Mesothelial cell of epicardium (in vitro differentiated cells): ENCODE results near the gene MRPS34. TPM values are rescaled to one million over a fixed set of nuclear protein-coding genes. Genes with fewer than 3 reads are reported as not detected.

Source experiments
- DNase-seq, 2 experiments: peaks; one replicate each; pipeline ENCODE4 v3.0.0; 2021; ENCODE audit warnings: low spot score in 2 of 2; ENCODE audit not compliant: unreplicated experiment in 2 of 2
- H3K27ac Mint-ChIP-seq: 2 replicates; pipeline ENCODE4 v1.8.0; 2021; ENCODE audit warnings: mixed read lengths
- H3K27me3 Mint-ChIP-seq: 2 replicates; pipeline ENCODE4 v1.8.0; 2021; ENCODE audit warnings: low read depth, mixed read lengths
- H3K36me3 Mint-ChIP-seq: 2 replicates; pipeline ENCODE4 v1.8.0; 2021; ENCODE audit warnings: mixed read lengths
- H3K4me1 Mint-ChIP-seq: 2 replicates; pipeline ENCODE4 v1.8.0; 2021; ENCODE audit warnings: mixed read lengths
- H3K4me3 Mint-ChIP-seq: 2 replicates; pipeline ENCODE4 v1.8.0; 2021; ENCODE audit warnings: mild to moderate bottlenecking, moderate library complexity, mixed read lengths
- H3K9me3 Mint-ChIP-seq: 2 replicates; pipeline ENCODE4 v1.8.0; 2021; ENCODE audit warnings: mixed read lengths
- CTCF ChIP-seq: fragments of 200-600 bp; sonication (generic); IDR thresholded peaks from one replicate; pipeline ENCODE4 v1.5.0; 2021; ENCODE audit warnings: antibody characterized with exemption; ENCODE audit not compliant: unreplicated experiment
- total RNA-seq: library from RNA; stranded (reverse); gene quantifications from 3 replicates; pipeline ENCODE4 v1.2.1, GENCODE V29; 2021

The MRPS34 gene
- total RNA-seq = 62.2 to 65.3 TPM (median 63.9 TPM) in 3 replicates

- H3K9me3 Mint-ChIP-seq = no peaks in the 10 kb centered on the region
- H3K4me1 Mint-ChIP-seq = peaks cover 21% of the 10 kb centered on the region
- H3K27ac Mint-ChIP-seq = peak within 1 kb of the TSS; percentile 94
- no peaks in the 10 kb centered on the region for H3K27me3 Mint-ChIP-seq
- H3K36me3 Mint-ChIP-seq = peaks cover under 1% of the 10 kb centered on the region
- peak within 1 kb of the TSS; percentile 94 for H3K4me3 Mint-ChIP-seq
- DNase-seq = peak; percentile 76 to 86
- peak; percentile 93 for TF ChIP-seq CTCF
Observed at GRCh38 chr16:1772908-1773702, at the start of gene MRPS34. MRPS34 (minus strand) TSS chr16:1773134; CDS start chr16:1773119, 15 bp downstream.

GRCh38 chr16:1821861-1822611, 49.1 kb upstream of the MRPS34 start:
- Mint-ChIP-seq H3K4me1 (peaks cover 4% of the 10 kb centered on the region), H3K27ac (no peak overlapping the region), H3K9me3 (no peaks in the 10 kb centered on the region), H3K4me3 (no peak overlapping the region), H3K36me3 (no peaks in the 10 kb centered on the region), H3K27me3 (no peaks in the 10 kb centered on the region)
- no peak for TF ChIP-seq CTCF
- no peak for DNase-seq

DNA sequence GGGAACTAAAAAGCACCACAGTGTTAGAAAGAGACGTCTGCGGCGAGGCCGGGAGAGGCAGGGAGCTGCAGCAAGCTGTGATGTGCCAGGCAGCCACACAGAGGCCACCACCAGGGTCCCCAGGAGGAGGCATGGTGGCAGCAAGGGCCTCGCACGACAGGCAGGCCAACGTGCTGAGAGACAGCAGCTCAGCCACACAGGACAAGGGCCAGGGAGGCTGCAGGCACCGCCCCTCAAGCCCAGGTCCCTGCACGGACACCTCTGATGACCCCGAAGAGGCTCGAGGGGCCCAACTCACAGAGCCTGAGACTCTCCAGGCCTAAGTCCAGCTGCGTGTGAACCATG, 48.0 kb upstream of the MRPS34 start:
- Mint-ChIP-seq H3K4me3 (no peak overlapping the region), H3K36me3 (no peaks in the 10 kb centered on the region), H3K27ac (no peak overlapping the region), H3K9me3 (no peaks in the 10 kb centered on the region), H3K27me3 (no peaks in the 10 kb centered on the region), H3K4me1 (peaks cover 4% of the 10 kb centered on the region)
- no peak for DNase-seq
- no peak for TF ChIP-seq CTCF

DNA sequence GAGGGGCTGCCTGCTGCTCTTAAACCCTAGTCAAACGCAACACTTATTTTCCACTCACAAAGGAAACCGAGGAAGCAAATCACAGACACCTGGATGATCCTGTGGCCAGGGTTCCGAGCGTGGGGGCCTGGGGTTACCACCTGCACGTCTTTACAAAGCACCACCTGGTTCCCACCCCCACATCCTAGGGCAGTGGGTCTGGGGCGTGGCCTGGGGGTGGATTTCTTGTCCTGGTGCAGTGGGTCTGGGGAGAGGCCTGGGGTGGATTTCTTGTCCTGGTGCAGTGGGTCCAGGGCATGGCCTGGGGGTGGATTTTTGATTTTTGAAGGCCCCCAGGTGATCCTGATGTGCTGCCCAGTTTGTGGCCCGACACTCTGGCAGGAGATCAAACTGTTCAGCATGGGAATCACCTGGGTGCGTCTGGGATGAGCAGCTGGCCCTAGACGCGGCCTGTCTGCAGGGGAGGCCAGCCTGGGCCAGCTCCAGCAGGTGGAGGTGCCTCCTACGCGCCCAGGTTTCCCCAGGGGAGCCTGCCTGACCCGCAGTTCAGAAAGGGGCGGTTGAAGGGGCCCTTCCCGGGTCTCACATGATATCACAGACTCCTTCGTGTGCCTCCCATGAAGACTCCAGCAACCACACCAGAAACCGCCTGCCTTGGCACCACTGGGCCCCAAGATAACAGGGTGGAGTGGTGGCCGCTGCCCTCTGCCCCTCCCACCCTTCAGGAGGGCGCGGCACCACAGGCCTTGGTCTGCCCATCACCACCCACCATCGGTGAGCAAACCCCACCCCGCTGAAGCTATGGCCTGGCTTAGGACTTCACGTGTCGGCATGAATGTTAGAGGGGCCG, 47.4 kb upstream of the MRPS34 start:
- Mint-ChIP-seq H3K27me3 (no peaks in the 10 kb centered on the region), H3K36me3 (peaks cover 4% of the 10 kb centered on the region), H3K9me3 (no peaks in the 10 kb centered on the region), H3K4me1 (no peaks in the 10 kb centered on the region), H3K4me3 (no peak overlapping the region), H3K27ac (no peak overlapping the region)
- TF ChIP-seq CTCF = no peak
- DNase-seq = no peak

DNA sequence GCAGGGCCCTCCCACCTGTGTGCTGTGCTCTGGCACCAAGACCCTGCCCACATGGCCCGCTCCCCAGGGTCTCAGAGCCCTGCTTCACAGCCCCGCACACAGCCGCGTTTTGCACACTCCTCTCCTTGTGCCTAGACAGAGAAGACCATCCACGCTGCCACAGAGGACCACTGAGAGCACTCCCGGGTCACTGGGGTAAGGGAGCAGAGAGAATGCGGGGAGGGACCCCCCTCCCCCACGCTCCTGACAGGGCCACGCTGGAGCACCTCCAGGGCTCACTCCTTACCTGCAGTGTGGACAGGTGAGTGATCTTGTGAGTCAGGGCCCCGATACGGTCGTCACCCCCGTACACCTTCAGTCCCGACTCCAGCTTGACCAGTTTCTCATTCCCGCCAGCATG, 46.7 kb upstream of the MRPS34 start:
- DNase-seq = no peak
- H3K9me3 Mint-ChIP-seq = no peaks in the 10 kb centered on the region
- no peak for TF ChIP-seq CTCF
- H3K36me3 Mint-ChIP-seq = peaks cover 9% of the 10 kb centered on the region
- H3K27me3 Mint-ChIP-seq = no peaks in the 10 kb centered on the region
- H3K4me1 Mint-ChIP-seq = no peaks in the 10 kb centered on the region
- no peak overlapping the region for H3K27ac Mint-ChIP-seq
- no peak overlapping the region for H3K4me3 Mint-ChIP-seq
